ENCODE measurements around the gene PTPRG. TPM values are rescaled to one million over a fixed set of nuclear protein-coding genes. Genes with fewer than 3 reads are reported as not detected.

Gene PTPRG
- total and polyA plus RNA-seq, 12 donors: 6.3 to 119 (median 72.2) TPM

DNA sequence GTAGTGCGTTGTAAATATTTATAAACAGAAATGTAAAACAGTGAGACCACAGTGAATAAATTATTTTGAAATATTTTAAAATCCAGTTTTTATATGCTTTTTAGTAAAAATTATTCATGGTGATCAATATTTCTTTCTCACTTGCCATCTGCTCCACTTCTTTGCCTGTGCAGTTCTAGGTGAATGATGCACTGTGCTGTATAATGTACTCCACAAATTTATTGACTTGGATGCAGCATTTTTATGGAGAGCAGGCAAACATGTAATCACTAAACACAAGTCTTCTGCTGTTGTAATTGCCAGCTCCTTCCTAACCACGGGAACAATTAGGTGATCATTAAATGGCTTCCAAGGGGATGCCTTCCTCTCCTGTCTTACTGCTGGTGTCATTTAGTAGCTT lies 395.9 kb downstream of the PTPRG start:
- Histone ChIP-seq H3K27ac (no peak overlapping the region), H3K27me3 (no peaks in the 10 kb centered on the region), H3K4me3 (no peak overlapping the region), H3K4me1 (replicated peaks in 1 of 2) (peaks cover 0 to 4% of the 10 kb centered on the region in 2 donors), H3K36me3 (replicated peaks in 1 of 2) (no peaks in the 10 kb centered on the region), H3K9me3 (replicated peaks in 1 of 3) (no peaks in the 10 kb centered on the region)
- DNase-seq: no peak
- TF ChIP-seq, protein P1, sequence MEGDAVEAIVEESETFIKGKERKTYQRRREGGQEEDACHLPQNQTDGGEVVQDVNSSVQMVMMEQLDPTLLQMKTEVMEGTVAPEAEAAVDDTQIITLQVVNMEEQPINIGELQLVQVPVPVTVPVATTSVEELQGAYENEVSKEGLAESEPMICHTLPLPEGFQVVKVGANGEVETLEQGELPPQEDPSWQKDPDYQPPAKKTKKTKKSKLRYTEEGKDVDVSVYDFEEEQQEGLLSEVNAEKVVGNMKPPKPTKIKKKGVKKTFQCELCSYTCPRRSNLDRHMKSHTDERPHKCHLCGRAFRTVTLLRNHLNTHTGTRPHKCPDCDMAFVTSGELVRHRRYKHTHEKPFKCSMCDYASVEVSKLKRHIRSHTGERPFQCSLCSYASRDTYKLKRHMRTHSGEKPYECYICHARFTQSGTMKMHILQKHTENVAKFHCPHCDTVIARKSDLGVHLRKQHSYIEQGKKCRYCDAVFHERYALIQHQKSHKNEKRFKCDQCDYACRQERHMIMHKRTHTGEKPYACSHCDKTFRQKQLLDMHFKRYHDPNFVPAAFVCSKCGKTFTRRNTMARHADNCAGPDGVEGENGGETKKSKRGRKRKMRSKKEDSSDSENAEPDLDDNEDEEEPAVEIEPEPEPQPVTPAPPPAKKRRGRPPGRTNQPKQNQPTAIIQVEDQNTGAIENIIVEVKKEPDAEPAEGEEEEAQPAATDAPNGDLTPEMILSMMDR (IDR thresholded peaks at IDR 0.05): no peak
- no peak for TF ChIP-seq POLR2A (IDR thresholded peaks at IDR 0.05)
- intact Hi-C loops (cut with DNase I): no loop called here
- 81 to 89% (median 87%) methylated on average over 2 of the region's 2 CpGs for WGBS, 4 donors

DNA sequence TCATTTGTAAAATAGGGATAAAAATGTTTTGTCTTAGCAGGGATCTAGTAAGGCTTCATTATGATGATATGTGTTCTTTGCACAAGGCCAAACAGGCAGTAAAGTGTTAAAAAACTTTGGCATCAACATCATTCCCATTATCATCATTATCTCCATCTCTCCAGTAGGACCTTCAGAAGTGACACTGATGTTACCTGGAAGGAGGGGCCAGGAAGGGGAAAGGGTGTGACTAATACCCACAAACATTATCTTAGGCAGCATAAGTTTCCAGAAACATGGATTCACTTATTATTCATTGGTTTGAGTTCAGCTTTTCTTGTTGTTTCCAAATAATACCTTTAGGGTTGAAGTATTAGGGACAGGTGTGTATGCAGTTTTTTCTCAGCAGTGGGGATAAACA lies 399.6 kb downstream of the PTPRG start:
- TF ChIP-seq, protein P1 (IDR thresholded peaks at IDR 0.05): no peak
- TF ChIP-seq POLR2A (IDR thresholded peaks at IDR 0.05): no peak
- Histone ChIP-seq H3K4me3 (no peak overlapping the region), H3K27me3 (no peaks in the 10 kb centered on the region), H3K36me3 (replicated peaks in 1 of 2) (no peaks in the 10 kb centered on the region), H3K4me1 (replicated peaks in 1 of 2) (peaks cover 0 to 4% of the 10 kb centered on the region in 2 donors), H3K27ac (no peak overlapping the region), H3K9me3 (replicated peaks in 1 of 3) (no peaks in the 10 kb centered on the region)
- intact Hi-C loops (cut with DNase I): no loop called here
- no peak for DNase-seq

DNA sequence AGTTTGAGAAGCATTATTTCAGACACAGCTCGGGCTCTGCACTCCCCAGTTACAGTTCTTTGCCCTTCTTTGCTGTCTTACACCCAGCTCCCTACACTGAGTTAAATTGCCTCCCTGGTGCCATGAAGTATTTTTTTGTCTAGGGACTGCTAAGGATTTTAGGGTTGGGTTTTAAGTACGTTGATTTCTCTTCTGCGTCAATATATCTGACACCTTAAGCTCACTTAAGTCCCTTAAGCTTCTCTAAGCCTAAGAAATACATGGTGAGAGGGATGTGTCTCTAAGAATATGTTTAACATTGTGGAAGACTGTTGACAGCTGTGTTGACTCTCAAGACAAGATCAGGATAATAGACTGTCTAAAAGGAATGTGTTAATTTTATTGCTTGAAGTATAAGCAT lies 400.5 kb downstream of the PTPRG start:
- intact Hi-C loops (cut with DNase I): no loop called here
- Histone ChIP-seq H3K27me3 (no peaks in the 10 kb centered on the region), H3K4me3 (no peak overlapping the region), H3K9me3 (replicated peaks in 1 of 3) (no peaks in the 10 kb centered on the region), H3K4me1 (replicated peaks in 1 of 2) (no peaks in the 10 kb centered on the region), H3K36me3 (replicated peaks in 1 of 2) (no peaks in the 10 kb centered on the region), H3K27ac (no peak overlapping the region)
- TF ChIP-seq POLR2A (IDR thresholded peaks at IDR 0.05): no peak
- TF ChIP-seq, protein P1 (IDR thresholded peaks at IDR 0.05): no peak
- no peak for DNase-seq
- 91 to 97% (median 94%) methylated on average over 3 of the region's 3 CpGs for WGBS, 4 donors

DNA sequence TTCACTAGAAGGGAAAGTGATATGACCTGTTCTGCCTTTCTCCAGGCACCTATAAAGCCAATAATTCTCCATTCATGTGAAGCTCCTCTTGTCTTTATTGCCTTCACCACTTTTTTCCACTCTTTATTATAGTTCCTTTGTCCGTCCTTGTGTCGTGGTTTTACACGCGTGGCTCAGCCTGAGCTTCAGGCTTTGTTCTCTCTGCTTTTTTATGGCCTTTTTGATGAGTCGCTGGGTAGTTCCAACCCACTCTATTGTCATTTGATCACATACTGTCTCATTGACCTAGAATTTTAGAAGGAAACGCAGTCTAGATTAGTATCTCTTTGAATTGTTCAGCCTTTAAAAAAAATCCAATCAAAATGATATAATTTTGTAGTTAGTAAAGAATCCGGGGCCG lies 403.2 kb downstream of the PTPRG start:
- Histone ChIP-seq H3K4me3 (no peak overlapping the region), H3K4me1 (replicated peaks in 1 of 2) (no peaks in the 10 kb centered on the region), H3K27ac (no peak overlapping the region), H3K36me3 (replicated peaks in 1 of 2) (no peaks in the 10 kb centered on the region), H3K27me3 (no peaks in the 10 kb centered on the region), H3K9me3 (replicated peaks in 1 of 3) (no peaks in the 10 kb centered on the region)
- DNase-seq: no peak
- WGBS, 4 donors: 85 to 90% (median 86%) methylated on average over 8 of the region's 8 CpGs
- intact Hi-C loops (cut with DNase I): no loop called here
- TF ChIP-seq, protein P1 (IDR thresholded peaks at IDR 0.05): no peak
- no peak for TF ChIP-seq POLR2A (IDR thresholded peaks at IDR 0.05)

Measured in adrenal gland (tissue), 12 donors.